BJ (cell line): ENCODE data around the gene FAM131C. TPM values are rescaled to one million over a fixed set of nuclear protein-coding genes. Genes with fewer than 3 reads are reported as not detected.
A peak's percentile ranks its signal among the peaks of the same experiment; 100 is the strongest.

Source experiments
- CTCF ChIA-PET: fragments of 350-600 bp; formaldehyde crosslinking; extraction: SDS; loops from one replicate; lab custom pipeline; 2021; ENCODE audit warnings: antibody characterized with exemption, inconsistent platforms; lab: Yijun Ruan, JAX
- POLR2A ChIA-PET: fragments of 300-600 bp; sonication (Branson Sonifier 250); formaldehyde crosslinking; extraction: SDS; loops from one replicate; lab custom pipeline; 2021; ENCODE audit warnings: antibody characterized with exemption; lab: Charles Lee
- DNase-seq: peaks from one replicate; pipeline ENCODE4 v3.0.0-alpha.2; 2011; ENCODE audit warnings: low read depth
- H3K27me3 ChIP-seq: 2 replicates; pipeline ENCODE4 v1.6.0; 2011; ENCODE audit warnings: low read length; ENCODE audit not compliant: control insufficient read depth, insufficient read depth
- H3K36me3 ChIP-seq: 2 replicates; pipeline ENCODE4 v1.5.1; 2011; ENCODE audit warnings: low read length; ENCODE audit not compliant: control insufficient read depth, insufficient read depth
- H3K4me3 ChIP-seq: 2 replicates; pipeline ENCODE4 v1.5.1; 2011; ENCODE audit warnings: low read depth, mild to moderate bottlenecking, control low read depth, low read length
- polyA plus RNA-seq: library from polyadenylated mRNA; depleted of rRNA; stranded (reverse); fragments of >200 nt; gene quantifications from 2 replicates; pipeline ENCODE4 v1.2.3, GENCODE V29; 2011
- TF ChIP-seq, protein P1 (sequence below): IDR thresholded peaks from 2 replicates; pipeline ENCODE4 v1.5.1; 2011; ENCODE audit warnings: low read depth, mild to moderate bottlenecking, control low read depth, inconsistent platforms, low read length, moderate library complexity; ENCODE audit not compliant: insufficient read depth

The FAM131C gene
- polyA plus RNA-seq, 1 experiment: 0.47 TPM

DNA sequence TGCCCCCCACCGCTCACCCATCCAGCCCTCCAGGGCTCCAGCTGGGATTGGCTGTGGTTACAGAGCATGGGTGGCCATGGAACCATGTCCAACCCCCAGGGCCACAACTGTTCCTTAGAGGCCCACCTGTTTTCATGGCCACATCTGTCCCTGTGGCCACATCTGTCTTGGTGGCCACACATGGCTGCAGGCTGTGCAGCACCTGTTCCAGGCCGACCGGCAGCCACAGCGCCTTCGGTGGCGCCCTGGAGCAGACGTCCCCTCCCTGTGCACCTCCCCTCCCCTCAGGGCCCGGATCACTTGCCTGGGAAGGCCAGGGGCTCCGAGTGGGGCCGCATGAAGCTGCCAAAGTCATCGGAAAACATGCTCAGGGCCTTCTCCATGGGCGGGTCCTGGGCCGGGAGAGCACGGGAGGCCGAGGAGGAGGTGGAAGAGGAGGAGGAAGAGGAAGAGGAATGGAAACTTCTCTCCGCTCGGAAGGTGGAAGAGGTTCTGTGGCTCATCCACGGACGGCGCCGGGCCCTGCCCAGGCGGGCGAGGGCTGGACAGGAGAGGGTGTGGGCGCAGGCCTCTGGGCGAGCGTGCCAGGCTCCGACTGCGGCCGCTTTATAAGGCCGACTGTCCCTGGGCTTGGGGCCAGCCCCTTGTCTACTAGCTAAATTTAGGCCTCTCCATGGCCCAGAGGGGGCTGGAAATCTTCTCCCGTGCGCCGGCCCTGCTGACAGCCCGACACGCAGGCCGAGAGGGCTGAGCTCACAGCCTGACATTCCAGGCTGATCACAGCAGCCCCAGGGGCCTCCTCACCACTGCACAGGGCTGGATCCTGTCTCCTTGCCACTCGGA, 55.8 kb downstream of the FAM131C start, which contains the start of gene HSPB7:
Gene HSPB7 (minus strand): TSS at position 583 of the 843 bp plus-strand sequence. CDS start 80 bp downstream, at position 503.
- Histone ChIP-seq H3K4me3 (peak within 1 kb of the TSS; percentile 30), H3K36me3 (no peaks in the 10 kb centered on the region), H3K27me3 (peaks cover 2% of the 10 kb centered on the region; the same call in 1 of the 2 replicates)
- ChIA-PET CTCF (interaction anchor here (0.9 to 4.0 kb wide), 5 partner anchors 8 to 226 kb away, joined by 4 to 29 read pairs (median 6); partner anchors contain the start of gene FAM131C), POLR2A (no interaction called here)
- peak; percentile 55 for DNase-seq
- TF ChIP-seq, protein P1, sequence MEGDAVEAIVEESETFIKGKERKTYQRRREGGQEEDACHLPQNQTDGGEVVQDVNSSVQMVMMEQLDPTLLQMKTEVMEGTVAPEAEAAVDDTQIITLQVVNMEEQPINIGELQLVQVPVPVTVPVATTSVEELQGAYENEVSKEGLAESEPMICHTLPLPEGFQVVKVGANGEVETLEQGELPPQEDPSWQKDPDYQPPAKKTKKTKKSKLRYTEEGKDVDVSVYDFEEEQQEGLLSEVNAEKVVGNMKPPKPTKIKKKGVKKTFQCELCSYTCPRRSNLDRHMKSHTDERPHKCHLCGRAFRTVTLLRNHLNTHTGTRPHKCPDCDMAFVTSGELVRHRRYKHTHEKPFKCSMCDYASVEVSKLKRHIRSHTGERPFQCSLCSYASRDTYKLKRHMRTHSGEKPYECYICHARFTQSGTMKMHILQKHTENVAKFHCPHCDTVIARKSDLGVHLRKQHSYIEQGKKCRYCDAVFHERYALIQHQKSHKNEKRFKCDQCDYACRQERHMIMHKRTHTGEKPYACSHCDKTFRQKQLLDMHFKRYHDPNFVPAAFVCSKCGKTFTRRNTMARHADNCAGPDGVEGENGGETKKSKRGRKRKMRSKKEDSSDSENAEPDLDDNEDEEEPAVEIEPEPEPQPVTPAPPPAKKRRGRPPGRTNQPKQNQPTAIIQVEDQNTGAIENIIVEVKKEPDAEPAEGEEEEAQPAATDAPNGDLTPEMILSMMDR: peak; percentile 26; the same call in 1 of the 2 replicates

DNA sequence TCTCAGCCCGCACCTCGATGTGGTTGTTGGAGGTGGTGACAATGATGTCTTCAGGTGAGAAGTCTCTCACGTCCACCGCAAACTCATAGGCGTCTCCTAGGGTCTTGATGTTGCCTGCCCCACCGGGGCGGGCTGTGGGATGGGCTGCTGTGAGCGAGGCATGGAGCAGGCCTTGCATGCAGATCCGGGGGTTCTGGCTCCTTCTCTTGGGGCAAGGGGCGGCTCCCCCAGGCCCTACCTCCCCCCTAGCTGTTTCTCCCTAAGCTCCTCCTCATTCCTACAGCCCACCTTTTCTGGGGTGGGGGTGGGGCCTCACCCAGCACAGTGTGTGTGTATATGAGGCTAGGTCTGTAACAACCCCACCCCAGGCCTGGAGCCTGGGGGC, 56.4 kb downstream of the FAM131C start:
- no peaks in the 10 kb centered on the region for H3K36me3 ChIP-seq
- TF ChIP-seq, protein P1: no peak
- ChIA-PET CTCF (interaction anchor here (0.9 to 4.0 kb wide), 4 partner anchors 8 to 225 kb away, joined by 4 to 29 read pairs (median 15); no protein-coding TSS in a partner anchor), POLR2A (no interaction called here)
- no peak overlapping the region; the same call in 1 of the 2 replicates for H3K4me3 ChIP-seq
- no peak for DNase-seq
- H3K27me3 ChIP-seq: peaks cover under 1% of the 10 kb centered on the region; the same call in 1 of the 2 replicates

GRCh38 chr1:16015960-16016901, 57.2 kb downstream of the FAM131C start:
- no peak overlapping the region for H3K4me3 ChIP-seq
- no peak for DNase-seq
- ChIA-PET CTCF (interaction anchor here (0.9 kb wide), 1 partner anchor 201 kb away, joined by 6 read pairs; no protein-coding TSS in a partner anchor), POLR2A (no interaction called here)
- TF ChIP-seq, protein P1: no peak
- H3K36me3 ChIP-seq: no peaks in the 10 kb centered on the region
- H3K27me3 ChIP-seq: no peaks in the 10 kb centered on the region

DNA sequence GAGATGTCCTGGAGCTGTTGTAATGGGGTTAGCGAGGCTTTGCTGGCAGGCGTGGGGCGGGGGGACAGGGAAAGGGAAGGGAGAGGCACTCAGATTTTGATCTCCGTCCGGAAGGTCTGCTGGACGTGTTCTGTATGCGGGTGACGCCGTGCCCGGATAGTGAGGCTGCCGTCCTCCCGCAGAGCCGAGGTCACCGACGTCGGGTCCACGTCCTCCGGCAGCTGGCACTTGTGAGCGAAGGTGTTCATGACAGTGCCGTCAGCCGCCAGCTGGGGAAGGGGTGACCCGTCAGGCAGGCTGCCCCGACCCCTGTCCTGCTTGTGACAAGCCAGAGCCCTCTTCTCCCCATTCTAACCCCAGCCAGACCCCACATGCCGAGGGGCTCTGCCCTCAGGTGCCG, 58.0 kb downstream of the FAM131C start:
- ChIA-PET CTCF (interaction anchor here (1.1 to 6.5 kb wide), 2 partner anchors 39 to 58 kb away, joined by 3 to 53 read pairs; partner anchors contain the start of gene FAM131C), POLR2A (no interaction called here)
- no peak overlapping the region for H3K4me3 ChIP-seq
- no peaks in the 10 kb centered on the region for H3K36me3 ChIP-seq
- TF ChIP-seq, protein P1: no peak
- no peak for DNase-seq
- no peaks in the 10 kb centered on the region for H3K27me3 ChIP-seq
